Amygdala (tissue), 56 donors: ENCODE data around the gene LRRC42.

Experiments
- DNase-seq, 56 donors: peaks; one replicate each; lab custom pipeline; 2025; lab: John Stamatoyannopoulos, UW

The LRRC42 gene, protein sequence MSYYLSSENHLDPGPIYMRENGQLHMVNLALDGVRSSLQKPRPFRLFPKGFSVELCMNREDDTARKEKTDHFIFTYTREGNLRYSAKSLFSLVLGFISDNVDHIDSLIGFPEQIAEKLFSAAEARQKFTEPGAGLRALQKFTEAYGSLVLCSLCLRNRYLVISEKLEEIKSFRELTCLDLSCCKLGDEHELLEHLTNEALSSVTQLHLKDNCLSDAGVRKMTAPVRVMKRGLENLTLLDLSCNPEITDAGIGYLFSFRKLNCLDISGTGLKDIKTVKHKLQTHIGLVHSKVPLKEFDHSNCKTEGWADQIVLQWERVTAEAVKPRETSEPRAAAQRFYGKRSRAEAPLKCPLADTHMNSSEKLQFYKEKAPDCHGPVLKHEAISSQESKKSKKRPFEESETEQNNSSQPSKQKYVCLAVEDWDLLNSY

DNA sequence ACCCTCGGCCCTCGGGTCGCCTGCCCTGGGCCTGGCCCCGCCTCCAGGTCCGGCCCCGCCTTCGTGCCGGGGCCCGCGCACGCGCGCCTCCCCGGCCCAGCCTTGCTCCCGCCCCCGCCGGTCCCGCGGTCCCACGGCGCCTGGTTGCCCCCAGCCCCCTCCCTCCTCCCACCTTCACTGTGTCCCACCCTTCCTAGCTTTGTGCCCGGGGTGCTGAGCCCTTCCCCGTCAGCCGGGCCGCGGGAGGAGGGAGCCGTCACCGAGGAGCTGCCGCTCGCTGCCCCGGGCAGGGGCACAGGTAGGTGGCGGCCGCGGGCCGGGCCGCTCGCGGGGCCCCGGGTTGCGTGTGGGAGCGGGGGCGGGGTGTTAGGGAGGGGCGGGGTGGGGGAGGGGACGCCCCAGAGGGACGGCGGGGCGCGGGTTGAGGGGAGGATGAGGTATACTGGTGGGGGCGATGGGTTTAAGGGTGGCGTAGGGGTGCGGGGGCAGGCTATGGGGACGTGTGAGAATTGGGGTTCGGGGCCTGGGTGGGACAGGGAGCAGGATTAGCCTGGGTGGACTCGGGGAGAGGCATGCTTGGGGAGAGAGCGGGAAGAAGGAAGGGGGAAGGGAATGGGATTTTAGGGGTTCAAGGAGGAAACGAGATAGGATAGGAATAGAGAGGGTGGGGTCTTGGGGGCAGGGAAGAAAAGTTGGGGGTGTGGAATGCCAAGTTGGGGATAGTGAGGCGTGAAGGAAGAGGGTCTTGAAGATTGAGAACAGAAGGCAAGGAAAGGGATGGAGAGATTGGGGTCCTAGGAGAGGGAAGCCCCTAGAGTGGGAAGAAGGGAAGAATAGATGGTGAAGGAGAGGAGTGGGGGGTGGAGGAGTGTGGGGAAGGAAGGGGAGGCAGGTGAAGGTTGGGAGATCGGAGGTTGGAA is at the start of gene LRRC42:
LRRC42 (plus strand) TSS at position 99 of the 920 bp plus-strand sequence. CDS start 5,650 bp downstream, outside the sequence.
- DNase-seq, result peak in 9 of 56 donors; percentile 50 to 99 (median 96)

DNA sequence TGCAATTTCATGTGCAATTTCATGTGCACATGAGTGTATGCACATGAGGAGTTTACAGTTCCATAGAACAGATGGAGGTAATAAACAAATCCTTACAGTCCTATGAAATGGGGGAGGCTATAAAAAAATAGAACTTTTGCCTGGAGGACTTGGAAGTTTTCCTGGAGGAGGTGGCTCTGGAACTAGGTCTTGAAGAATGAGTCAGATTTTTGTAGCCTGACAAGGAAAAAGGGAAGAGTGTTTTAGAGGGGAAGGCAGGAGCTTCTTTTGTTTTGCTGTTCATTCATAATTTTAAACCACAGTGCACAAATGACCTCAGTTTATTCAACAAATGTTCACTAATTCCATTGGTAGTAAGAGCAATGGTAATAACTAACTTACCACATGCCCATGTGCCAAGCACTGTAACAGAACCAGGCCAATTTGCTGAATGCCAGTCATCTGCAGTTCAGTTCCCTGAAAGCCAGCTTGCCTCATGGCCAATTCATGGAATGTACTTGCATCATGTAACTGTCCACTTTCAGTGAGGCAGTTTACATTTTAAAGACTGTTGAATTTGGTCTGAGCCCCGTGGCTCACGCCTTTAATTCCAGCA is 49.4 kb upstream of the LRRC42 start:
- DNase-seq, result no peak

DNA sequence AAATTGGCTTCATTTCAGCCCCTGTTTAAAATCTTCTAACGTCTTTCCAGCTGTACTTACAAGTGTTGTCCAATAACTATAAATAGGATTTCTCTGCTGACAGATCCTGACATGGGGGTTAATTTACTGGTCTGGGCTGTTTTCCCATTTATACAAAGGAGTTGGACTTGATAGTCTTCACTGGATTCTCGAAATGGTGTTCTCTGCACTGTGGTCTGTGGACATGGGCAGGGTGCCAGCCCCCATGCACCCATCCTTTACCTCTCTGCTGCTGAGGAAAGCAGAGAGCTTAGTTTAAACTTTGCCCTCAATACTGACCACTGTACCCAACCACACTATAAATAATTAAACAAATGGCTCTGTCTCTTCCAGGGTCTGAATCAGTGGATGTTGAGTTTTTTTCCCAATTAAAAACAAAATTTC is 46.9 kb upstream of the LRRC42 start:
- DNase-seq, result peak in 8 of 56 donors; percentile 6 to 49 (median 15)

DNA sequence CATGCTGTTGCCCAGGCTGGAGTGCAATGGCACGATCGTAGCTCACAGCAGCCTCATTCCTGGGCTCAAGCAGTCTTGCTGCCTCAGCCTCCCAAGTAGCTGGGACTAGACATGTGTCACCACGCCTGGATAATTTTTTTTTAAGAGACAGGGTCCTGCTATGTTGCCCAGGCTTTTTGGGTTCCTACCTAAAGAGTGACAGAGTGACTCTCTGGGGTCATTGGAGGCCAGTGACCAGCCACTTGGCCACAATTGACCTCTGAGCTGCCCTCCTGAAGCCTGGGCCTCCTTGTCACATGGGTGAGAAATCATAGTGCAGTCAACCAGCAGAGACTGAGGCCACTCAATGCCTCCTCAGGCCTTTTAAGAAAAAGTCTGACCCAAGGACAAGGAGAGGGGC is 46.4 kb upstream of the LRRC42 start:
- DNase-seq, result no peak

DNA sequence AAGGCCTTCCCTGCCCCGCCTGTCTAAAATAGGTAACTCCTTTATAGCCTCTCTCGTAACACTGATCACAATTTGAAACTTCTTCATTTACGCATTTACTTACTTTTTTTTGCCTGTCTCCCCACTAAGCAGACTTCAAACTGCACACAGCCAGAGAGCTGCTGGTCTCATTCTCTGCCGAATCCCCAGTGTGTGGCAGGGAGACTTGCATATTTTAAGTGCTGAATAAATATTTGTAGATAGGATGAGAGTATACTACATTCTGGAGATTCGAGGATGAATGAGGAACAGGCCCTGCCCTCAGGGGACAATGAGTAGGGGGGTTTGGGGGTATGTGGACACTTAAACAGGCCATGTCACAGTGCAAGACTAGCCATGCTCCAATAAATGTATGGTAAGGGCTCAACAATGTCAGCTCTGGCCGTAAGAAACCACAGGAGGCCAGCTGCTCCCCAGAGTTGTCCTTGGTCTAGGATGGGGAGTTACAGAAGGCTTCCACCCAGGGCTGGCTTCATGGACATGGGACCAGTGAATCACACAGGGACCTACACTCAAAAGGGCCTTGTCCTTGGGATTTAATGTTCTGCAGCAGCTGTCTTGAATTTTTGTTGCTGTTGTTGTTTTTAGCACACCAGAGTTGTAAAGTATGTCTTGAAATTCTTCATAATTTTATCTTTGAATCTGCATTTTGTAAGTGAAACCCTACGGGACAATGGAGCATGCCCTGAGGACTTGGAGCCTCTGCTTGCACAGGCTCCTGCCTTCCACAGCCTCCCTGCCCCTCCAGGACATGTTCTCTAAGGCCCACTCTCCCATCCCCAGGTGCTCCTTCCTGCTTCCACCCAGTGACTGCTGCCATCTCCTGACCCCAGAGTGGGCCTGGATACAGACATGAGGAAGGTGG is 43.7 kb upstream of the LRRC42 start:
- no peak for DNase-seq

DNA sequence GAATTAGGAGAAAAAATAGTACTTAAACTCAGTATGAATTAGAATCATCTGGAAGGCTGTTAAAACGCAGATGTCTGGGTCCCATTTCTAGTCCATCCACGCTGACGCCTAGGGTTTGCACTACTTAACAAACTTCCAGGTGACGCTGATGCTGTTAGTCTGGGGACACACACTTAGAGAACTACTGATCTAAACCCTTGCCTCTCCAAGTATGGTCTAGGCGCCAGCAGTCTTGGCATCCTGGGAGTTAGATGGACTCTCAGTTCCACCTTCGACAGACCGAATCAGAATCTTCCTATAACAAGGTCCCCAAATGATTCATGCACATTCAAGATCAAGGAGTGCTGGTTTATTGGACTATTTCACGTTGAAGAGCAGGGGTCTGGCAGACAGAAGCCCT is 40.6 kb upstream of the LRRC42 start:
- DNase-seq, result no peak

DNA sequence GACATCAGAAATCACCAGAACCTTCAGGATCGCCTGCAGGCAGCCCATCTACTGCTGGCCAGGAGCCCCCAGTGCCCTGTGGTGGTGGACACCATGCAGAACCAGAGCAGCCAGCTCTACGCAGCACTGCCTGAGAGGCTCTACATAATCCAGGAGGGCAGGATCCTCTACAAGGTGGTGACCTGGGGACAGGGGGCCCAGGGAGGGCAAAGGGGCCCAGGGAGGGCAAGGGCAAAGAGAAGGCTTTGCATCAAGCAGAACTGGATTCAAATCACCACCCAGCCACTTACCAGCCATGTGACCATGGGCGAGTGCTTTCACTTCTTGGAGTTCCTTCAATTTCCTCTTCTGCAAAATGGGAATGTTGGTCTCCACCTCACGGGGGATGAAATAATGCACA is 40.0 kb upstream of the LRRC42 start:
- no peak for DNase-seq

DNA sequence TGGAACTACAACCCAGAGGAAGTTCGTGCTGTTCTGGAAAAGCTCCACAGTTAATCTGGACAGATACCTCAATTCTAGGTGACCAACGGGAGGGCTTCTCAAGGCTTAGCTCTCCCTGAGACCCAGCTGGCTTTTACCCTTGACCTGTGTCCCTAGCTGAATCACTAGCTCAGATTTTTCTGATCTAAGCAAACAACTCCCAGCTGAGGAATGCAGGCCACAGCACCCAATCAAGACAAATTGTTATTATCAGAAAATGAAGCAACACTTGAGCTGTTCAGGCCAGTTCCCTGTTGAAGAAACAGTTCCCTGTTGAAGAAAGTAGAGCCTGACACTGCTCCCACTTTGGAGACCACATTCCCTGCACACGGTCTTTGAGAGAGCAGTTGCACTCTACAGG is 36.2 kb upstream of the LRRC42 start:
- no peak for DNase-seq

DNA sequence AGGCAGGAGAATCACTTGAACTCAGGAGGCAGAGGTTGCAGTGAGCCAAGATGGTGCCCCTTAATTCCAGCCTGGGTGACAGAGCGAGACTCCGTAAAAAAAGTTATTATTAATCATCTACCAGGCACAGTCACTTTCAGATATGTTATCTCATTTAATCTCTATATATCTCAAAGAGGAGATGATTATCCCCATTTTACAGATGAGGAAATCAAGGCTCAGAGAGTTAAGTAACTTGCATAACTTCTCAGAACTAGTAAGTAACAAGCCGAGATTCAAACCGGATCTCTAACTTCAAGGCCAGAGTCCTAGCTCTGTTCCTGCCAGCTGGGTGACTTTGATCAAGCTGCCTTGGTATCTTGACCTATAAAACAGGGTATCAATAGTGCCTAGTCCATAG is 34.7 kb upstream of the LRRC42 start:
- no peak for DNase-seq

DNA sequence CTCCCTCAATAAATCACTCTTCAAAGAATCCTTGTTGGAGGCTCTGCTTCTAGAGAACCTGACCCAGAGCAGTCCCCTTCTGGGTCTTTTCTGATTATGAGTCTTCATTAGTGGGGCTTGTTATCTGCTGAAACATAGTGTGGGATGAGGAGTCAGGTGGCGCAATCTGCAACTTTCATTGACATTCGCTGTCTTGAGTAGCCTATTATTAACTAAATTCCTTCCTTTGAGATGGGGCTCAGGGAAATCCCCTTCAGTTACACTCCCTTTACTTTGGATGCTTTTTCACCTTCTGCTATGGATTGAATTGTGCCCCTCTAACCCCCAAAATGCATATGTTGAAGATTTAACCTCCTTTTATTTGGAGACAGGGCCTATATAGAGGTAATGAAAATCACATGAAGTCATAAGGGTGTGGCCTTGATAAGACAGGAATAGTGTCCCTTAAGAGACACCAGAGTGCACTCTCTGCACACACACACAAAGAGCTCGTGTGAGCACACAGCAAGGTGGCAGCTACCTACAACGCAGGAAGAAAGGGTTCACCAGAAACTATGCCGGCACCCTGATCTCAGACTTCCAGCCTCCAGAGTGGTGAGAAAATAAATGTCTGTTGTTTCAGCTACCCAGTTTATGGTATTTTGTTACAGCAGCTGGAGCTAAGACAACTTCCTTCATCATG is 32.7 kb upstream of the LRRC42 start:
- DNase-seq, result no peak

DNA sequence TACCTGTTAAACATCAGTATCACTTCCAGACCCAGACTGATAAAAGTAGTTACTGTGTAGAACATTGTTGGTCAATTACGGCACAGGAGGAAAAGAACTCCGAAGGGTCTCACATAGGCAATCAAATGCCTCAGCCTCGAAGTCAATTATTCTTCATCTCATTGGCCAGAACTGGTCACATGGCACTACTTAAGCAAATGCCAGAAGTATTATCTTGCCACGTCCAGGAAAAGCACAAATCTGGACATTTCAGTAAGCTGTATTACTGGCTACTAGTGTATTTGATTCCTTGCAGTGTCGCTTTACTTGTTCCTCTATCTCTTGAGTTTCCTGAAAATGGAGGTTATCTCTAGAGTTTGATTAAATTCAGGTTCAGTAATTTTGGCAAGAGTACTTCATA is 27.8 kb upstream of the LRRC42 start:
- DNase-seq, result no peak

DNA sequence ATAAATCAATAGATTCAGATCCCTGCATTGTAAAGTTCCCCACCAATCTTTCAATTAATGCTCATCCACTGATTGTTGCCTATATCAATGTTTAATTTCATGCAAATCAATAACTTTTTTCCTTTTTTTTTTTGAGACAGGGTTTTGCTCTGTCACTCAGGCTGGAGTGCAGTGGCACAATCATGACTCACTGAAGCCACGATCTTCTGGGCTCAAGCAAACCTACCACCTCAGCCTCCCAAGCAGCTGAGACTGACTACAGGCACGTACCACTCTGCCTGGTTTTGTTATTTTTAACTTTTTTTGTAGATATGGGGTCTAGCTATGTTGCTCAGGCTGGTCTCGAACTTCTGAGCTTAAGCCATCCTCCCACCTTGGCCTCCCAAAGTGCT is 26.5 kb upstream of the LRRC42 start:
- no peak for DNase-seq

DNA sequence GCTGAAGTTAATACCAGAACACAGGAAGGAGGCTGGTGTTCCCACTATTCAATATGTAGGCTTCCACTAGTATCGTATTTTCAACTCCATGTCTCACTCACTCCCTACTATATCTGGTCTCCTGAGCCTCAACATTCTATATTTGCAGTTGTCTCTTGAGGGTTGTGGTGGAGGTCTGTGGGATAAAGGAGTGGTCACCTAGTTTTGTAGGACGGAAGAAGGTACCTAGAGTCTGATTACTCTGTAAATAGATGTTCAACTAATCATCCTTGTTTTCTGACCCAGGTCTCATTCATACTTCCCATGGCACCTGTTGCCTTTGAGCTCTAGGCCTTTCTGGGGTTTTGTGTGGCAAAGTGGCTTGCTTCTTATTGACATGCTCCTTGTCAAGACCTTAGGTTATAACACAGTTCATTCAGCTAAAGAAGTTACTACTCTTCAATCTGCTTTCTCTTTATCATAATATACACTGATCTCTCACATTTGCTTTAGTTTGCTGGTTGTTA is 18.7 kb upstream of the LRRC42 start:
- DNase-seq, result no peak

DNA sequence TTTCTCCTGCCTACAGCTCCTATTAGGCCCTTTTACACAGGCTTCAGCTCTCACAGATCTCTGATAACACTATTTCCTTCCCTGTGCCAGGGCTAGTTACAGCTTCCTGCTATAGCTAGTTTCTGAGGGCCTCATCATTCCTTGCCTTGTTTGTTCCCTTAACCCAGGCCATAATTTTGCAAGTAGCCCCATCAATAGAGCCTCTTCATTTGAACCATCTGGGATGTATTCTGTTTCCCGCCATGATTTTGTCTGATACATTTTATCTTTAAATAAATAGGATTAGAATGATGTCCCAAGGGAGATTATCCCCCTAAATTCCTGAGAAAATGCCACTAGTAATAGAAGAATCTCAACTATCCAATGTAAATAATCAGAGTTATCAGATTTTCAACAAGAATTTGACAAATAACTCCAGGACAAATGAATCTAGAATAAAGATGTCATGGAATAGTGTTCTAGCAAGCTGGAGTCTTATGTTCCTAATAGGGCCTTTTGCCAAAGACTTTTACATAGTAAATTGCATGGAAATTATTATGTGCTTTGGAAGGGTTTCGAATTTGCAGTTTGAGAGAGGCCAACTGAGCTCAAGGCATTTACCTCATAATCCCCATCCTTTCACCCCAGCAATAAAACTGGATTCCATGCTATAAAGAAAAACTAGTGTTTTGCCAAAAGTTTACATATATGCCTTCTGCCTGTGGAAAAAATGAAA is 16.7 kb upstream of the LRRC42 start:
- no peak for DNase-seq

DNA sequence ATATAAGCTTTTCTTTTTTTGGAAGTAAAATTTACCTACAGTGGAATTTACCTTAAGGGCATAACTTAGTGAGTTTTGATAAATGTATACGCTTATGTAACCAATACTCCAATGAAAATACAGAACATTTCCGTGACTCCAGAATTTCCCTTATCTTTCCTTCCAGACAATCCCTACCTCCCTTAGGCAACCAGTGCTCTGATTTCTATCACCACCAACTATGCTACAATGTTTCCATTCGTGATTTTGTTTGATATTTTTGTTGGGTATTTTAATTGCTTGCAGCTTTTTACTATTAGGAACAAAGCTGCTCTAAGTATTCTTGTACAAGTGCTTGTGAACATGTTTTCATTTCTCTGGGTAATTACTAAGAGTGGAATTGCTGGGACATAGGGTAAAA is 15.2 kb upstream of the LRRC42 start:
- DNase-seq, result no peak

DNA sequence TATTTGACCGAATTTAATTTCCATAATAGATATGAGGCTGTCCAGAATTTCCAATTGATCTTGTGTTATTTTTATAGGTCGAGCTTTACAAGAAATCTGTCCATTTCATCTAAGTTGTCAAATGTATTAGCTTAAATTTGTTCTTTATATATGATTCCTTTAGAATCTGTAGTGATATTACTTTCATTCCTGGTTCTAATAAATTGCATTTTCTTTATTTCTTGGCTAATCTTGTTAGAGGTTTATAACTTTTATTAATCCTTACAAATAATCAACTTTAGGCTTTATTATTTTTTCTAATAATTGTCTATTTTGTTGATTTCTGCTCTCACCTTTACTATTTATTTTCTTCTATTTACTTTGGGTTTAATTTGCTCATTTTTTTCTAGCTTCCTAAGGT is 14.6 kb upstream of the LRRC42 start:
- no peak for DNase-seq

DNA sequence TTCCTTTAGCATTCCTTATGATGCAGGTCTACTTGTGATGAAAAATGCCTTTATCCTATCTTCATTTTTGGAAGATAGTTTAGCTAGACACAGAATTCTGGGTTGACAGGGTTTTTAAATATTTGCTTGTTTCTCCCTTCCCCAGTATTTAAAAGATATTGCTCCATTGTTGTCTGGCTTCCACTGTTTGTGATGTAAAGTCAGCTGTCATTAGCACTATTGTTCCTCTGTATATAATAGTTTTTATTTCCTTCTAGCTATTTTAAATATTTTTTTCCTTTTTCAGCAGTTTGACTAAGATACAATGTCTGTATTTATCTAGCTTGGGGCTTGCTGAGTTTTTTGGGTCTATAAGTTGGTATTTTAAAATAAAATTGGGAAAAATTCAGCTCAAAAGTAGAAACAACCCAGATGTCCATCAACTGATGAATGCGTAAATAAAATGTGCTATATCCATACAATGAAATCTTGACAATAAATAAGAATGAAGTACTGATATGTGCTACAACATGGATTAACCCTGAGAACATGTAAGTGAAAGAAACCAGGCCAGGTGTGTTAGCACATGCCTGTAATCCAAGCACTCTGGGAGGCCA is 11.9 kb upstream of the LRRC42 start:
- no peak for DNase-seq

DNA sequence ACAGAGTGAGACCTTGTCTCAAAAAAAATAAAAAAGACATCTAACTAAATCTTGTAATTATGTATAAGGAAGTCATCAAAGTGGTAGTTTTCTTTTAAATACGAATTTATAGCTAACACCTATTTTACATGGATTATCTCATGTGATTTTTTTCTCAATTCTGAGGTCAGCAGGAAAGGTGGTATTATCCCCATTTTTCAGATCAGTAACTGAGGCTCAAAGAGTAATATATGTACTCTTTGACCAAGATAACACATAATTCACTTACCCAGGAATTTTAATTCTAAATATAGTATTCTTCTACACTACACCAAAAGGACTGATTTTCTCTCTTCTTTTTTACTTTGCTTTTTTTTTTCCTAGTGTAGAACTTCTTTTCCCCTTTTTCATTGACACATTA is 9.7 kb upstream of the LRRC42 start:
- no peak for DNase-seq
